Stimulated activated CD8-positive, alpha-beta memory T cell treated with anti-CD3 and anti-CD28 coated beads, Interleukin-7, amount 100 ng/mL, for 4 hours (primary cell): ENCODE results near the gene CACNA1D.

Experiments used
- DNase-seq, 2 donors: peaks; one replicate each; pipeline ENCODE4 v3.0.0-alpha.2; 2020; ENCODE audit warnings: low read depth in 2 of 2

Gene CACNA1D

DNA sequence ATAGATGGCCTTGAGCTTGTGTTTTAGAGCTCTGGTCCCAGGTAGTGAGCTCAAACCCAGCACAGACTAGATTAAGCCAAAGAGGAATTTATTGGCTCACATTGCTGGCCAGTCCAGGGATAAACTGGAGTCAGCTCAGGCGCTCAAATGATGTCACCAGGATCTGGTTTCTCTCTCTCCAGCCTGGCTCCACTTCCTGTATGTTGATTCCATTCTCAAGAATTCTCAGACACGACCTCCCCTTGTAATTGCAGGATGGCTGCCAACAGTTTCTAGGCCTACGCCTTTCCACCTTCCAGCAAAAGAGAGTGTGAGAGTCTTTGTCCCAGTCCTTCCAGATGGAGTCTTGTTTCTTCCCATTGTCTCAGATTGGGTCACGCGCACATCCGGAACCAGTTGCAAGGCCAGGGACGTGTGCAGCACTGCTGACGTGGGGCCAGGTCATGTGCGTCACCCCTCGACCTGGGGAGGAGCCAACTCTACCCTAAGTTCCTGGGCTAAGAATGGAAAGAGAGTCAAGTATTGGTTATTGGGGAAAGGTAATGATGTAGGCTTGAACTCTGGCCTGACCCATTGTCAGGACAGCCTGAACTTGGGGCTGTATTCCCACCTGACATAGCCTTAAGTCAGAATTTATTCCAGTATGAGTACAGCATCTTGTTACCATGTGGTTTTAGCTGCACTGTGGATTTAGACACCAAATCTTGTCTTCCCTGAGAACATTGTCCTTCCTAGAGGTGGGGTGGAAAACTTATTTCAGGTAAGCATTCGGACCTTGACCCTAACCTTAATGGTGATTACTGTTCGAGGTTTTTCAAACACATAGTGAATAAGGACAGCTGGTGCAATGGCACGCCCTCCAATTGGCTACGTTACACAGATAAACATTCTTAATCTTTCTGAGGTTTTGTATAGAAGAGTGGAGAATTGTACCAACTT, 31.6 kb downstream of the CACNA1D start:
- no peak for DNase-seq

DNA sequence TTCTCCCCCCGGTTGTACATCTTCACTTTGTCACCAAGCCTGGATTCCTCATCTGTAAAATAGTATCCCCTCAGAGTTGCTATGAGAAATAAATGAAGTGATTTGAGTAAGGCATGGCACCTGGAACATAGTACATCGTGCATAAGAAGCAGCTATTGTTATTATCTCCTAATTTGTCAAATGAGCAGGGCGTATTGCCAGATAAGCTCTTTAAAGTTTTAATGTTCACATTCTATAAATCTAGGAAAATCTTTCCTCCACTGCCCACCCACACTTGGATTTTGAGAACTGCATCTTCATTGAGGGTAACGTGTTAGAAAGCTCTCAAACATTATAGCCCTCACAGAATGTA, 32.3 kb downstream of the CACNA1D start:
- no peak for DNase-seq

DNA sequence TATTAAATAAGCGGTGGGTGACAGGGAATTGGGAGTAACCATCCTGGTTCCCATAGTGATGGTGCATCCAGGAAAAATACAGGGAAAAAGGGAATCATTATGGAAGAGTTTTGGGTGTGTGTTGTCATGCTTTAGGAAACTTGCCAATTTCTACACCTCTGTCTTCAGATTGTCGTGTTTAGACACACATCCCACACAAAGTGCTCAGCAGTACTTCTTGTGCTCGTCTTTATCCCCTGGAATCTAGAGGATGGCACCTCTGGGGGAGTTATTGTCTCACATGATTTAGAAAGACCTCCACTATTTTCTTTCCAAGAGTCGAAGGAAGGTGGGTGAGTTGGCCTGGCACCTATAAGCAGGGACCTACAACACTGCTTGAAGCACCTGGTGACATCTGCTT, 35.8 kb downstream of the CACNA1D start:
- DNase-seq = no peak

DNA sequence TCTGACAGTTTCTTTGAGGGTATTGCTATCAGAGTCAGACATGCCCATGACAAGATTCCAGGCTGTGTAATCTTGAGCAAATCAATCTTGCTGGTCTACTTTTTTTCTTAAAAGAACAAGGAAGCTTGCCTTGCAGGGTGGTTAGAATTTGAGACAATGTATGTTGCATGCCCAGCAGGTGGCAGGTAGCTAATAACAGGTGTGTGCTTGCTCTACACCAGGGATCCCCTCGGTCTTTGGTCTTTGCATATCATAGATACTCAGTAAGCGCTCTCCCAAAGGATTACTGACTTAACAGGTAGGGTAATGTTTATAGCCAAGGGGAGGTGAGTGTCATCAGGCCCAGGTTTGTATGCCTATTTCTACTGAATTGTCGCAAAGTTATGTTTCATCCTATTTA, 37.3 kb downstream of the CACNA1D start:
- DNase-seq = no peak

DNA sequence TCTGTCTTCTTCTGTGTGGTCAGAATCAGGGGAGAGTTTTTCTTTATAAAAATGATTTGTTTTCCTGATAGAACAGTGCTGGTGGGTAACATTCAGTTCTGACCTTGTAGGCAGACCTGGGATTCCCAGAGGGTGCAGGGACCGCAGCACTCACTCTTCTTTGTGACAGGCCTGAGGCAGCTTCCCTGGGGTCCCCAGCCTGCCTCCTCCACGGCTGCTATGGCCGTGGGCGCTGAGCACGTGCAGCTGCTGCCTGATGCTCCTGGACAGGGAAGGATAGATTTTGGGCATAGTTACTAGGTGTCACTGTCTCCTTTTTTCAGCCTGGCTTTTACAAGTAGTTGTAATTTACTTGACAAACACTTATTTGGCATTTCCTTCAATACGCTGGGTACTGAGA, 39.1 kb downstream of the CACNA1D start:
- DNase-seq = no peak

GRCh38 chr3:53534216-53534615, 39.8 kb downstream of the CACNA1D start:
- no peak for DNase-seq

- no peak for DNase-seq
These were observed 40.4 kb downstream of the CACNA1D start for GRCh38 chr3:53534676-53535400.

DNA sequence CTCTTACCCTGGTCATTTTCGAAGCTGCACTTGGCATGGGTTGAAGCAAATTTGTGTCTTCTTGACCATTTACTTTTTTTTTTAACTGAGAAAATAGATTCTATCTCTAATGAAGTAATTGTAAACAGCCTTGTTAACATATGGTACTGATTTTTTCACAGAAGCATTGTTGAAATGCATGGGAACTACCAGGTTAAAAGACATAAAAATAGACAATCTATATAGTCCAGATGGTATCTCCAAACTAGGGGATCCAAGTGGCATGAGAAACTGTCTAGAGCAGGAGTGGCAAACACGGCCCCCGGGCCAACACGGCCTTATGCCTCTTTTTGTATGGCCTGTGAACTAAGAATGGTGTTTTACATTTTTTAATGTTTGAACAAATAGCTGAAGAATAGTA, 41.9 kb downstream of the CACNA1D start:
- no peak for DNase-seq

- DNase-seq = no peak
These were observed 49.9 kb downstream of the CACNA1D start for GRCh38 chr3:53544357-53544756.

DNA sequence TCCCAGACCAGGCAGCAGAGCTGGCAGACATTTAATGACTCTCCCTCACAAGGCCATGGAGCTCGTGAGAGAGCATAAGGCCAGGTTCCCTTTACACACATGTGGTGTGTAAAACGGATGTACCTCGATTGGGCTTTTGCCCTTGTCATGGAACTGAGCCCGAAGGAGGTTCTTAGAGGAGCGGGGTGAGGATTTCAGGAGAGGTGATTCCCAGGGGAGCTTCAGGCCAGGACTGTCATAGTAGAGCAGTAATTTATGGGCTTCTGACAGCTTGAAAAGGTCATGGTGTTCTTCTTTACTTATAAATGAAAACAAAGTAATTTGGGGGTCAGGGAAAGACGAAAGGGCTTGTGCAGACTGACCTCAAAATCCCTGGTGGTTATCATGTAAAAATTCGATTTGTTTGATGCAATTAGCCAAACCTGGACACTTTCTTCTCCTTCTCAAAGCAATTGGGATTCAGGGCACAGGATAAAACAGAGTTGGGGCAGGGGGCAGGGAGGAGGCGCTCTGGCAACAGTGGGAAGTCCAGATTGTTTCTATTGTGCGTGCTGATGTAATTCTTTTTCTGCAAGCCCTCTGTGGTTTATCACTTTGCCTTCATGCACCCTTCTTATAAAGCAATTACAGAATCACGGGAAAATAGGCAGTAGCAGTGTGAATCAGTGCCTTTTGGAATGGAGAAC, 51.0 kb downstream of the CACNA1D start:
- no peak for DNase-seq

DNA sequence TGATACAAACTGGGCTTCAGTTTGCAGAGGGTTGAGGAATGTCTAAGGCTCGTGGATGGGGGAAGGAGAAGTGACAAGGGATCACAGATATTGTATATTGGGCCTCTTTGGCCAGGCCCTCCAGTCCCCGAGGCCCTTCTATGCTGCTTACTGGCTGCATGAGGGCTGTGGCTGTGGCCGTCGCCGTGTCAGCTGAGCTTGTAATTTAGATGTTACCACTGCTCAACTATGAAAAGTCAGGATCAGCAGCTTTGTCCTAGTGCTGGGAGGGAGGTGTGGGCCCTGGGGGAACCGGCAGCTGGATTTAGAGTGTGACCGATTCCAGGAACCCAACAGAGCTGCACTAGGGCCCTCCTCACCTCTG, 51.6 kb downstream of the CACNA1D start:
- no peak for DNase-seq

GRCh38 chr3:53547327-53547726, 52.9 kb downstream of the CACNA1D start:
- no peak for DNase-seq

DNA sequence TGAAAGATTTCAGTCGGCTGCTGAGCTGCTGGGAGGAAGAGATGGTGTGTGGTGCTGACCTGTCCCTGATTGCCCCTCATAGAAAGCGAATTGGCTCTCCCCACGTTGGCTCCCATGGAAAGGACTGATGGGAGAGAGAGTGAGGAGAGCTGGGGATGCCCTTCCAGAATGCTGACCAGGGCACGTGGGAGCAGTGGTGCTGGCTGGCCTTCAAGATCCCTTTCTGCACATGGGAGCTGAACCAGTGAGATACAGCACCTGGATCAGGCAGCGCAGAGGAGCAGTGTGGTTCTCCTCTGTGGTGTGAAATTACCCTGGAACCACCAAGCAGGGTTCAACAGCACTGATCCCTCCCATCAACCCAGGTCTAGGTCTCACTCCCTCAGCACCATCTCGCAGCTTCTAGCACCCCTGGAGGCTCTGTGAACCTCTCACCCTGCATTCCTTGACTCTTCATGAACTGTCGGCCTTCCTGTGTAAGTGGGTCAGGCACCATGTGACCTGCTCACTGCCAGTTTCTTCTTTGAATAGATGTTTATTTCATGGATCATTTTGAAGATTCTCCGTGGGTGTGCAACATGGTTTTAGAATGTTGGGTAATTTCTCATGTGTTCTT, 55.7 kb downstream of the CACNA1D start:
- DNase-seq = no peak

DNA sequence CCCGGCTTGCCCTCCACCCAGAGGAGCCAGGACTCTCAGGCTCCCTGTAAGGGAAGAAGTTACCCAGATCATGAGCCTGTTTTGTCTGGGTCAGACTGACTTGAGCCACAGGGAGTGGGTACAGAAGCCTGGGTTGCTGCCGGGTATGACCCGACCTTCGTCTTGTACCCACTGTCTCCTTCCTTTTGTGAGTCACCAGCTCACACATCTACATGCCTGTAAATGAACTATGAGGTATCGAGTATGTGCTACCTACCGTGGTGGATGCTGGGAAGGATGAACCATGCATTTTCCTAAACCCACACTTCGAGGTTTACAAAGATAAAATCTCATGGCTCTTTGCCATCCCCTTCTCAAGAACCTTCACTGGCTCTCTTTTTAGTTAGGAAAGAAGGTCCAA, 56.9 kb downstream of the CACNA1D start:
- no peak for DNase-seq

DNA sequence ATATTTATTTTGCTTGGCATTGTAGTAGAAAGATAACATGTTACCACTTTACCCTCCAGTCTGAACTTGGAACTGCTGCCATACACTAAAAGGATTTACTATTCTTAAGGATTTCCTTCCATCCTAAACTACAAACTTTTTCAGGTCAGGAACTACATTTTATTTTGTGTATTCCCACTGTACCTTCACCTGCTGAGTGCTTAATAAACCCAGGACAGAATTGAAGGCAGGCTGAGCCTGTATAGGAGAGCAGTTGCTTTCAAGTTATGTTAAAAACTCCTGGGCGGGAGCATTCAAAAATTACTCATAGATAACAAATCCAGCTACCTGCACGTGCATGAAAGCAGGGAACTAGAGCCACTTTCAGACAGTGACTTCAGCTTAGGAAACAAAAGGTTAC, 58.3 kb downstream of the CACNA1D start:
- no peak for DNase-seq

GRCh38 chr3:53553200-53553599, 58.8 kb downstream of the CACNA1D start:
- no peak for DNase-seq

DNA sequence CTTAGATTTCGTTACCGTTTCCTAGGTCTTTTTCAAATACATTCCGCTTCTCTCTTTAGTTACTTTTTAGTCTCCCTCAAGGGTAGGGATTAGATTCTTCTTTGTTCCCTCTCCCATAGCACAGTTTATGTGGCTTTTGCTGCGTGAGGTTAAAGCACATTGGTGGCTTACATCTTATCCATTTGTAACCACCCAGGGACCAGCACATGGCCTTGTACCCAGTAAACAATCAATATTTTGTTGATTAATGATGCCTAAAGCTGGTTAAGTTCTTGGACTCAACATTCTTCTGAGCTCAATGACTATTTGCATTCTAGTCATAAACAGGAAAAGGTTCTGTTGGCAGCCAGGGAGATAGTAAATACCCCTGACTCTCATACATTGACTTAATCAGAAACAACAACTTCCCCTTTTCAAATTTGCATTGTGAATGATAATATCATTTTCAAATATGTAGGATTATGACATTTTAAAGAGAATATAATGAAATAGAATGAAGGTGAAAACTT, 60.2 kb downstream of the CACNA1D start:
- DNase-seq = no peak

DNA sequence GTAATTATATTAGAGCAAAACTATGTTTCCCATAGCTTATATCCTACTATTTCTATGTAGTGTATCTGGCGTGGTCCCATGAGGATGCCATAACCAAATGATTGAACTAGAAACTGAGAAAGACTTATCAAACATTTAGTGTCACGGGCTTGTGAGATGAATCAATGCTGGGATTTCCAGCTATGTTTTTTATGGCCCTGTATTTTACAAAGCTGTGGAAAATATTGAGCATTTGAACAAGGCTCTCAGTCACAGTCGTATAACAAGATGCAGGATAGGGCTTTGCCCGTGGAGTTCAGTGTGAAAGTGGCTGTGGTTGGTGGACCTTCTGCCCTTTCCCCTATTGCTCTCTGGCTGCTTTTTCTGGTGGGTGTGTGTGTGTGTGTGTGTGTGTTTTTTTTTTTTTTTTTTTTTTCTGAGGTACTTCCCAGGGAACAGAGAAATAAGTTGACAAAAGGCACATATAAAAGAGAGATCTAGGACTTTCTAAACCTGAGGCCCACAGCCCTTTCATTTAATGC, 60.7 kb downstream of the CACNA1D start:
- DNase-seq = no peak

GRCh38 chr3:53566461-53567145, 72.2 kb downstream of the CACNA1D start:
- DNase-seq = no peak

GRCh38 chr3:53570081-53570480, 75.7 kb downstream of the CACNA1D start:
- no peak for DNase-seq

DNA sequence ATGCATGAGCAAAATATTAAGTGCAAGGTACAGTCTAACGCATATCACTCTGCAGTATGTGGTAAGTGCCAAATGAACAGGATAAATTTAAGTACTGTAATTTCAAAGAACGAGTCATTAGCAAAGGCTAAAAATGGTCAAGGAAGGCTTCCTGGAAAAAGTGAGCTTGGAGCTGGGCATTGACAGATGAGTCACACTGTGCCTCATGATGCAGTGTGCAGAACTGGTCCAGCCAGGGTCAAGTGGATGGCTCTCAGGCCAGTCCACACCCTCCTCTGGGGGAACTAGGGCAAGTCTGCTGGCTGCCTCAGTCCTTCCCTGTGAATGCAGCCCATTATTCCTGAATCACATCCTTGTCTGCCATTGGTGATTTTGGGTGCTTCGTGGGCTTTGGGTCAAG, 76.3 kb downstream of the CACNA1D start:
- no peak for DNase-seq
